ENCODE measurements around the gene TRIAP1.
A peak's percentile ranks its signal among the peaks of the same experiment; 100 is the strongest.
"Not testable (repeated sequence)": the region's sequence is repeated elsewhere in the genome, so short reads cannot be mapped to it uniquely, and the experiment has no call there.

The TRIAP1 gene

GRCh38 chr12:120468325-120468820, 22.2 kb upstream of the TRIAP1 start:
- peak; percentile 17 for DNase-seq

- no peak for DNase-seq
These were observed 21.3 kb upstream of the TRIAP1 start for GRCh38 chr12:120467439-120467838.

GRCh38 chr12:120466560-120467315, 20.6 kb upstream of the TRIAP1 start:
- DNase-seq = peak; percentile 44

- no peak for DNase-seq
These were observed 19.6 kb upstream of the TRIAP1 start for GRCh38 chr12:120465756-120466155.

- no peak for DNase-seq
These were observed 17.5 kb upstream of the TRIAP1 start for GRCh38 chr12:120463712-120464111.

GRCh38 chr12:120462099-120462640, 16.0 kb upstream of the TRIAP1 start:
- DNase-seq = no peak

GRCh38 chr12:120460157-120460556, 14.0 kb upstream of the TRIAP1 start:
- no peak for DNase-seq

GRCh38 chr12:120457133-120457532, 10.9 kb upstream of the TRIAP1 start:
- DNase-seq = no peak

- no peak for DNase-seq
These were observed 9.1 kb upstream of the TRIAP1 start for GRCh38 chr12:120455302-120455701.

GRCh38 chr12:120453977-120454376, 7.8 kb upstream of the TRIAP1 start:
- DNase-seq = peak; percentile 27

GRCh38 chr12:120453060-120453750, 7.0 kb upstream of the TRIAP1 start:
- DNase-seq = no peak

- not testable (repeated sequence) for DNase-seq
These were observed 6.3 kb upstream of the TRIAP1 start for GRCh38 chr12:120452524-120452923.

- no peak for DNase-seq
These were observed 1.8 kb upstream of the TRIAP1 start for GRCh38 chr12:120447992-120448391.

GRCh38 chr12:120446844-120447178, 627 bp upstream of the TRIAP1 start:
- not testable (repeated sequence) for DNase-seq

GRCh38 chr12:120444676-120445075, 1.5 kb downstream of the TRIAP1 start:
- no peak for DNase-seq

- peak; percentile 80 for DNase-seq
These were observed 6.4 kb downstream of the TRIAP1 start for GRCh38 chr12:120439646-120440247.

- no peak for DNase-seq
These were observed 7.5 kb downstream of the TRIAP1 start for GRCh38 chr12:120438495-120439198.

GRCh38 chr12:120437735-120438494, 8.3 kb downstream of the TRIAP1 start, which contains the start of gene COX6A1:
COX6A1 (plus strand) TSS chr12:120438113; CDS start chr12:120438127, 14 bp downstream.
- peak; percentile 99 for DNase-seq

GRCh38 chr12:120432772-120433525, 13.2 kb downstream of the TRIAP1 start:
- DNase-seq = no peak

- no peak for DNase-seq
These were observed 16.8 kb downstream of the TRIAP1 start for GRCh38 chr12:120429368-120429767.

- no peak for DNase-seq
These were observed 17.5 kb downstream of the TRIAP1 start for GRCh38 chr12:120428597-120429229.

Measured in stimulated activated CD4-positive, alpha-beta T cell treated with anti-CD3 and anti-CD28 coated beads, Interleukin-4, amount 100 ng/mL, for 24 hours (primary cell).